ENCODE data around the gene PLEKHA7. TPM values are rescaled to one million over a fixed set of nuclear protein-coding genes. Genes with fewer than 3 reads are reported as not detected.

PLEKHA7 gene
- total RNA-seq, 1 experiment from 2014 or later, result 1.7 TPM

DNA sequence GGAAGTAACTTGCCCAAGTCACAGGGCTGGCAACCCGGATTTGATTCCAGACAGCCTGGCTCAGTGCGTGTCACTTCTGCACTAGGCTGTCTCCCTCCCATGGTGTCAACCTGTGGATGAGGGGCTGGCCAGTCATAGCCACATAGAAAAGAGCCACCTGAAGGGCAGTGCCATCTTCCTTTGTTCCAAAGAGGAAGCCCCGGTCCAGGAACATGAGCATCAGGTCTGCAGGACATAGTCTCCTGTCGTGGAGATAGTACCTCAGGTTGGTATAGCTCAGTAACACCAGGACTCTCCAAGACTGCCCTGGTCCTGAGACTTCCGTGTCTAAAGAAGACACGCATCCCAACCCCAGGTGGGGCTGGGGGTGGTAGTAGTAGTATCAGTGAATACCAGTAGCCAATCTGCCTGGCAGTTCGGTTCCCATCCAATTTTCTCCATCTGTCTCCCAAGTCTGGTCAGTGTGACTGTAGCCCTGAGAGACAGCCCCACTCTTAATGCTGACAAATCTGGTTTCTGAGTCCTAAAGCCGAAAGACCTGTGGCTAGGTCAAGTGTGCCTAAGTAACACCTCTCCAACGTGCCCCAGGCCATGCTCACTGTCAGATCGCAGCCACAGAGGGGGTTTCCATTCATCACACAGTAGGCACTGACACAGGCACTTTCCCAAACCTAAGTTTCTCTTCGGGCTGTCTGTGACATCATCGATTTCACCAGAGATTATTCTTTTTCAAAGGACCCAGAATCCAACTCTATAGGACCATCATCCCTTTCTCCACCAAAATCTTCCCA is 242.7 kb downstream of the PLEKHA7 start:
- no TSS peak for BruUV-seq (replicated peaks)
- POLR2A ChIA-PET (ENCODE audit: low non-redundant PET), result no interaction called here
- no peak for DNase-seq (ENCODE audit: low spot score)

DNA sequence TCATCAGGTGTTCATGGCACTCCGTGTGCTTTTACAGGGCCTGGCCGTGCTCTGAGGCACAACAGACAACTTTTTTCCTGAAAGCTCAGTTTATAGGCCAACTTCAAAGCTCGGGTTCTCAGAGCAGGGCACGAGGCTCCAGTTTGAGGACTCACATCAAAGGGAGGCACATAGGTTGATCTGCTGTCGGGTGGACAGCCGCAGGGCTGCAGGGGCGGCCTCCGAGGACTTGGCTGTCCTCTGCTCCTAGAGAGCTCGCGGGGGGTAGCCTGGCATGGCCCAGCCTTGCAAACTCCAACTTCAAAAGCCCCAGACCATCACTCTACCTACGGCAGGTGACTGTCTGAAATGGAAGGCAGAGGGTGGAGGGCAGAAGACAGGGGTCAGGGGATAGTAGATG is 244.2 kb downstream of the PLEKHA7 start:
- DNase-seq (ENCODE audit: low spot score), result no peak
- H3K4me1 ChIP-seq (ENCODE audit: insufficient read depth, low read length, poor library complexity, severe bottlenecking), result no peaks in the 10 kb centered on the region
- ChIA-PET POLR2A (ENCODE audit: low non-redundant PET) (no interaction called here), CTCF (no interaction called here)
- no peak overlapping the region for H3K4me3 ChIP-seq (ENCODE audit: low read depth, low read length, poor library complexity, severe bottlenecking)
- H3K27ac ChIP-seq (ENCODE audit: low read depth, low read length, poor library complexity, severe bottlenecking), result no peak overlapping the region
- TF ChIP-seq, protein P1, sequence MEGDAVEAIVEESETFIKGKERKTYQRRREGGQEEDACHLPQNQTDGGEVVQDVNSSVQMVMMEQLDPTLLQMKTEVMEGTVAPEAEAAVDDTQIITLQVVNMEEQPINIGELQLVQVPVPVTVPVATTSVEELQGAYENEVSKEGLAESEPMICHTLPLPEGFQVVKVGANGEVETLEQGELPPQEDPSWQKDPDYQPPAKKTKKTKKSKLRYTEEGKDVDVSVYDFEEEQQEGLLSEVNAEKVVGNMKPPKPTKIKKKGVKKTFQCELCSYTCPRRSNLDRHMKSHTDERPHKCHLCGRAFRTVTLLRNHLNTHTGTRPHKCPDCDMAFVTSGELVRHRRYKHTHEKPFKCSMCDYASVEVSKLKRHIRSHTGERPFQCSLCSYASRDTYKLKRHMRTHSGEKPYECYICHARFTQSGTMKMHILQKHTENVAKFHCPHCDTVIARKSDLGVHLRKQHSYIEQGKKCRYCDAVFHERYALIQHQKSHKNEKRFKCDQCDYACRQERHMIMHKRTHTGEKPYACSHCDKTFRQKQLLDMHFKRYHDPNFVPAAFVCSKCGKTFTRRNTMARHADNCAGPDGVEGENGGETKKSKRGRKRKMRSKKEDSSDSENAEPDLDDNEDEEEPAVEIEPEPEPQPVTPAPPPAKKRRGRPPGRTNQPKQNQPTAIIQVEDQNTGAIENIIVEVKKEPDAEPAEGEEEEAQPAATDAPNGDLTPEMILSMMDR (conservative IDR thresholded peaks at IDR 0.05; ENCODE audit: low read depth, low read length), result no peak
- no peak for TF ChIP-seq EZH2 (IDR thresholded peaks at IDR 0.05; ENCODE audit: borderline replicate concordance, low read depth, low read length, poor library complexity, severe bottlenecking)
- no TSS peak for BruUV-seq (replicated peaks)
- H3K36me3 ChIP-seq (ENCODE audit: insufficient read depth, low read length, poor library complexity, severe bottlenecking), result no peaks in the 10 kb centered on the region
- H3K9me3 ChIP-seq (ENCODE audit: low read depth, low read length, poor library complexity, severe bottlenecking), result no peaks in the 10 kb centered on the region
- intact Hi-C loops (cut with micrococcal nuclease; ENCODE audit: unreplicated experiment), result no loop called here
- H3K27me3 ChIP-seq (replicated peaks; ENCODE audit: insufficient read depth, low read depth, low read length, poor library complexity), result no peaks in the 10 kb centered on the region

More for the DNA sequence above, 242.7 kb downstream of the PLEKHA7 start:
- Histone ChIP-seq H3K36me3 (ENCODE audit: insufficient read depth, low read length, poor library complexity, severe bottlenecking) (no peaks in the 10 kb centered on the region), H3K4me3 (ENCODE audit: low read depth, low read length, poor library complexity, severe bottlenecking) (no peak overlapping the region), H3K9me3 (ENCODE audit: low read depth, low read length, poor library complexity, severe bottlenecking) (no peaks in the 10 kb centered on the region), H3K4me1 (ENCODE audit: insufficient read depth, low read length, poor library complexity, severe bottlenecking) (peaks cover 3% of the 10 kb centered on the region), H3K27ac (ENCODE audit: low read depth, low read length, poor library complexity, severe bottlenecking) (no peak overlapping the region), H3K27me3 (replicated peaks; ENCODE audit: insufficient read depth, low read depth, low read length, poor library complexity) (no peaks in the 10 kb centered on the region)
- no peak for TF ChIP-seq EZH2 (IDR thresholded peaks at IDR 0.05; ENCODE audit: borderline replicate concordance, low read depth, low read length, poor library complexity, severe bottlenecking)
- TF ChIP-seq, protein P1 (conservative IDR thresholded peaks at IDR 0.05; ENCODE audit: low read depth, low read length), result no peak
- intact Hi-C loops (cut with micrococcal nuclease; ENCODE audit: unreplicated experiment), result no loop called here
- CTCF ChIA-PET, result no interaction called here

DNA sequence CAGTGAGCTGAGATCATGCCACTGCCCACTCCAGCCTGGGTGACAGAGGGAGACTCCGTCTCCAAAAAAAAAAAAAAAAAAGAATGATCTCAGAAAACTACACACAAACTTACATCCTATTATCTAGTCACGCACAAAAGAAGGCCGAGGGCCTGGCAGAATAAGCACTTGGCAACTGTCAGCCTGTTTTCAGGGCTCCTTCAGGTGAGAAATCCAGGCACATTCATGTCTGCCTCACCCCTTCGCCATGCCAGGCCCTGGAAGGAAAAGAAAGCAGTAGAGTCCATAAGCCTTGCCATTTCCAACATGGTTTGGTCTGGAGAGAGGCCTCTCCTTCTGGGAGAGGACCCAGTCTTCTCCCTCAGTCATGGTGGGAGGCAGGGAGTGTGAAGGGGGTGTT is 244.8 kb downstream of the PLEKHA7 start:
- Histone ChIP-seq H3K27me3 (replicated peaks; ENCODE audit: insufficient read depth, low read depth, low read length, poor library complexity) (no peaks in the 10 kb centered on the region), H3K27ac (ENCODE audit: low read depth, low read length, poor library complexity, severe bottlenecking) (no peak overlapping the region), H3K4me1 (ENCODE audit: insufficient read depth, low read length, poor library complexity, severe bottlenecking) (no peaks in the 10 kb centered on the region), H3K4me3 (ENCODE audit: low read depth, low read length, poor library complexity, severe bottlenecking) (no peak overlapping the region), H3K36me3 (ENCODE audit: insufficient read depth, low read length, poor library complexity, severe bottlenecking) (no peaks in the 10 kb centered on the region), H3K9me3 (ENCODE audit: low read depth, low read length, poor library complexity, severe bottlenecking) (no peaks in the 10 kb centered on the region)
- no peak for TF ChIP-seq EZH2 (IDR thresholded peaks at IDR 0.05; ENCODE audit: borderline replicate concordance, low read depth, low read length, poor library complexity, severe bottlenecking)
- TF ChIP-seq, protein P1 (conservative IDR thresholded peaks at IDR 0.05; ENCODE audit: low read depth, low read length), result no peak
- intact Hi-C loops (cut with micrococcal nuclease; ENCODE audit: unreplicated experiment), result no loop called here
- no TSS peak for BruUV-seq (replicated peaks)
- ChIA-PET CTCF (interaction anchor here (0.7 kb wide), 1 partner anchor 1017 kb away, joined by 8 read pairs; no protein-coding TSS in a partner anchor), POLR2A (ENCODE audit: low non-redundant PET) (no interaction called here)
- DNase-seq (ENCODE audit: low spot score), result no peak
